Endothelial cell of umbilical vein (primary cell): ENCODE measurements around the gene TBC1D5. TPM values are rescaled to one million over a fixed set of nuclear protein-coding genes. Genes with fewer than 3 reads are reported as not detected.

Experiments used
- BruUV-seq: library from RNA; stranded (reverse); fragments of 400-500 nt; replicated peaks from 2 replicates; lab custom pipeline; 2021; lab: Mats Ljungman, UMichigan
- CTCF ChIA-PET: fragments of 300-600, 350-600 bp; sonication (Branson Sonifier 250); formaldehyde crosslinking; loops from one replicate; lab custom pipeline; 2021; ENCODE audit warnings: antibody characterized with exemption, inconsistent platforms; lab: Charles Lee
- POLR2A ChIA-PET: fragments of 300-600, 350-600 bp; sonication (Branson Sonifier 250); formaldehyde crosslinking; loops from one replicate; lab custom pipeline; 2021; ENCODE audit warnings: antibody characterized with exemption, inconsistent platforms; lab: Charles Lee
- DNase-seq: peaks from one replicate; pipeline ENCODE4 v3.0.0-alpha.2; 2011; ENCODE audit warnings: low read depth, low spot score
- FAIRE-seq: peaks from 2 replicates; lab custom pipeline; 2011; peaks lifted over from hg19 to GRCh38; lab: Jason Lieb, UNC
- H2AFZ ChIP-seq: 2 replicates; pipeline ENCODE4 v1.6.0; 2012; ENCODE audit warnings: low read depth, low read length, control low read depth, inconsistent platforms
- H3K27ac ChIP-seq: 2 replicates; pipeline ENCODE4 v1.5.1; 2011; ENCODE audit warnings: low read depth, mild to moderate bottlenecking, control low read depth, low read length, moderate library complexity; ENCODE audit not compliant: insufficient read depth
- H3K27me3 ChIP-seq, 2 experiments: 2 replicates each; pipeline versions ENCODE4 v1.6.0 to v1.6.1; 2011; ENCODE audit warnings: low read length in 2 of 2, mixed read lengths in 1 of 2; ENCODE audit not compliant: control insufficient read depth in 2 of 2, insufficient read depth in 2 of 2
- H3K36me3 ChIP-seq, 2 experiments: 2 replicates in 1 of 2; 3 replicates in 1 of 2; pipeline ENCODE4 v1.5.1; 2011; ENCODE audit warnings: low read length in 2 of 2, mild to moderate bottlenecking in 1 of 2, moderate library complexity in 1 of 2; ENCODE audit not compliant: control insufficient read depth in 2 of 2, insufficient read depth in 2 of 2; ENCODE audit errors: extremely low read depth in 1 of 2
- H3K4me1 ChIP-seq: 3 replicates; pipeline ENCODE4 v1.5.1; 2011; ENCODE audit warnings: mild to moderate bottlenecking, low read length; ENCODE audit not compliant: control insufficient read depth, insufficient read depth; ENCODE audit errors: extremely low read depth
- H3K4me2 ChIP-seq: 2 replicates; pipeline ENCODE4 v1.6.1; 2011; ENCODE audit warnings: low read length, control low read depth, mixed read lengths; ENCODE audit not compliant: insufficient read depth
- H3K4me3 ChIP-seq, 3 experiments: fragments of 200-600 bp in 1 of 3; sonication (generic), shearing (Covaris generic) in 1 of 3; replicated peaks in 1 of 3; 2 replicates each; pipeline ENCODE4 v1.5.1; 2011 to 2016; ENCODE audit warnings: control low read depth in 3 of 3, low read length in 3 of 3, mild to moderate bottlenecking in 2 of 3, inconsistent platforms in 1 of 3, low read depth in 1 of 3, moderate library complexity in 1 of 3; ENCODE audit not compliant: insufficient read depth in 1 of 3
- H3K79me2 ChIP-seq: 2 replicates; pipeline ENCODE4 v1.6.0; 2012; ENCODE audit warnings: low read length, inconsistent platforms; ENCODE audit not compliant: control insufficient read depth, insufficient read depth
- H3K9ac ChIP-seq: replicated peaks from 2 replicates; pipeline ENCODE3; 2011; ENCODE audit warnings: low read length, control low read depth; ENCODE audit not compliant: insufficient read depth; ENCODE audit errors: extremely low read depth
- H3K9me1 ChIP-seq: replicated peaks from 3 replicates; pipeline ENCODE4 v1.6.0; 2011; ENCODE audit warnings: mild to moderate bottlenecking, low read length; ENCODE audit not compliant: control insufficient read depth, insufficient read depth; ENCODE audit errors: extremely low read depth
- H3K9me3 ChIP-seq: replicated peaks from 2 replicates; pipeline ENCODE4 v1.5.1; 2012; ENCODE audit warnings: low read length, inconsistent platforms; ENCODE audit not compliant: control insufficient read depth, insufficient read depth
- H4K20me1 ChIP-seq: replicated peaks from 2 replicates; pipeline ENCODE3; 2011; ENCODE audit warnings: mild to moderate bottlenecking, low read length; ENCODE audit not compliant: control insufficient read depth, insufficient read depth; ENCODE audit errors: extremely low read depth
- CTCF ChIP-seq, 2 donors: IDR thresholded peaks; 1 replicate in 1 of 2; 2 replicates in 1 of 2; pipeline ENCODE4 v1.5.1; 2011; ENCODE audit warnings: low read length in 2 of 2, mild to moderate bottlenecking in 2 of 2, moderate library complexity in 2 of 2, control low read depth in 1 of 2, inconsistent platforms in 1 of 2, low read depth in 1 of 2; ENCODE audit not compliant: insufficient read depth in 1 of 2; ENCODE audit errors: extremely low read depth in 1 of 2
- EZH2 ChIP-seq: IDR thresholded peaks from 2 replicates; pipeline ENCODE4 v1.6.1; 2012; ENCODE audit warnings: borderline replicate concordance, low read depth, mild to moderate bottlenecking, moderate library complexity, low read length, inconsistent platforms; ENCODE audit not compliant: severe bottlenecking
- FOS ChIP-seq: IDR thresholded peaks from 2 replicates; pipeline ENCODE4 v1.6.1; 2011; ENCODE audit warnings: mild to moderate bottlenecking, low read length, moderate library complexity, borderline replicate concordance; ENCODE audit not compliant: insufficient read depth
- GATA2 ChIP-seq: IDR thresholded peaks from 2 replicates; pipeline ENCODE4 v1.7.0; 2011; ENCODE audit warnings: low read depth, mild to moderate bottlenecking, moderate library complexity, mixed read lengths, low read length; ENCODE audit not compliant: insufficient read length, insufficient read depth
- JUN ChIP-seq: IDR thresholded peaks from 2 replicates; pipeline ENCODE4 v1.6.1; 2011; ENCODE audit warnings: borderline replicate concordance, low read depth; ENCODE audit not compliant: insufficient read length, insufficient read depth
- MYC ChIP-seq: IDR thresholded peaks from one replicate; pipeline ENCODE4 v1.6.1; 2011; ENCODE audit warnings: mild to moderate bottlenecking, low read depth, low read length
- POLR2A ChIP-seq: IDR thresholded peaks from 2 replicates; pipeline ENCODE4 v1.6.1; 2012; ENCODE audit warnings: low read depth, mild to moderate bottlenecking, control low read depth, low read length
- POLR2AphosphoS5 ChIP-seq: IDR thresholded peaks from 2 replicates; pipeline ENCODE4 v1.6.1; 2012; ENCODE audit warnings: low read depth, mild to moderate bottlenecking, control low read depth, low read length, moderate library complexity; ENCODE audit not compliant: insufficient read depth
- dilution Hi-C: fragments of 300-500 bp; cut with MboI; formaldehyde crosslinking; loops from one replicate; pipeline ENCODE4 v1.15.0; 2019; ENCODE audit warnings: low sequenced_read_pairs; ENCODE audit not compliant: extremely low pct_ligation_motif_present
- intact Hi-C: fragments of 100-400 bp; cut with micrococcal nuclease; formaldehyde crosslinking; loops from one replicate; pipeline ENCODE4 v1.10.0; 2022
- polyA plus RNA-seq, 4 experiments: library from polyadenylated mRNA; depleted of rRNA in 3 of 4; stranded (reverse) in 3 of 4; unstranded in 1 of 4; fragments of >200 nt; gene quantifications; 2 replicates each; pipeline versions ENCODE4 v1.2.1 to v1.2.3, GENCODE V29; 2011 to 2012; ENCODE audit warnings: missing spikeins in 1 of 4
- total RNA-seq: library from RNA; stranded (reverse); gene quantifications from 2 replicates; pipeline ENCODE4 v1.2.3, GENCODE V29; 2021
- TF ChIP-seq, protein P1 (sequence below): IDR thresholded peaks from 2 replicates; pipeline ENCODE4 v1.6.1; 2011; ENCODE audit not compliant: insufficient read depth, insufficient read length

The TBC1D5 gene
- total and polyA plus RNA-seq, 2 donors (not counting 3 experiments of a cell fraction or from before 2014, with no cell fraction given) = 17.5 to 44.7 TPM

DNA sequence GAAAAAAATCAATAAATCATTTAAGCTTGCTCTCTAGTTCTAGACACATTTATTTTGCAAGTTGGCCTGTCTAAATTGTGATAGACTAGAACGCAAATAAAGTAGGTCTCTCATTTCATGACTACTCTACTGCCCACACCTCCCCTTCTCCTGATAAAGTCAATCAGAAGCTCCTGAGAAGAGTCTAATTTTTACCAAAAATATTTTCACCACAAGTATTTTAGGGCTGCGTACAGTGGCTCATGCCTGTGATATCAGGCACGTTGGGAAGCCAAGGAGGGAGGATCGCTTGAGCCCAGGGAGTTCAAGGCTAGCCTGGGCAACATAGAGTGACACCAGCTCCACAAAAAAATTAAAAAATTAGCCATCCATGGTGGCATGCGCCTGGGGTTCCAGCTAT is 136.5 kb downstream of the TBC1D5 start:
- intact Hi-C loops = no loop called here
- no peak overlapping the region for H2AFZ ChIP-seq
- no peak overlapping the region for H3K4me3 ChIP-seq
- ChIA-PET CTCF (interaction anchor here (1.2 to 1.5 kb wide), 3 partner anchors 10 to 33 kb away, joined by 3 to 6 read pairs (median 3); no protein-coding TSS in a partner anchor), POLR2A (no interaction called here)
- H3K9me1 ChIP-seq = no peaks in the 10 kb centered on the region
- no peaks in the 10 kb centered on the region for H3K27me3 ChIP-seq
- H3K79me2 ChIP-seq = no peaks in the 10 kb centered on the region
- no peak overlapping the region for H3K4me2 ChIP-seq
- no peak for DNase-seq
- BruUV-seq = no TSS peak
- H3K9ac ChIP-seq = no peak overlapping the region
- H3K9me3 ChIP-seq = no peaks in the 10 kb centered on the region
- peaks cover 5% of the 10 kb centered on the region for H3K4me1 ChIP-seq
- dilution Hi-C loops = no loop called here
- no peak for FAIRE-seq
- TF ChIP-seq CTCF (IDR thresholded peaks at IDR 0.05; ENCODE audit: extremely low read depth in 1 of 2, insufficient read depth in 1 of 2, low read depth in 1 of 2, low read length in 2 of 2) (no peak), EZH2 (no peak), POLR2AphosphoS5 (no peak), FOS (no peak), JUN (no peak), GATA2 (no peak), POLR2A (no peak), MYC (no peak)
- TF ChIP-seq, protein P1, sequence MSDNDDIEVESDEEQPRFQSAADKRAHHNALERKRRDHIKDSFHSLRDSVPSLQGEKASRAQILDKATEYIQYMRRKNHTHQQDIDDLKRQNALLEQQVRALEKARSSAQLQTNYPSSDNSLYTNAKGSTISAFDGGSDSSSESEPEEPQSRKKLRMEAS = no peak
- no peaks in the 10 kb centered on the region for H3K36me3 ChIP-seq
- no peak overlapping the region for H3K27ac ChIP-seq
- no peaks in the 10 kb centered on the region for H4K20me1 ChIP-seq
